Adrenal gland (tissue), 12 donors: ENCODE measurements around the gene ZBED5. TPM values are rescaled to one million over a fixed set of nuclear protein-coding genes. Genes with fewer than 3 reads are reported as not detected.

Experiments used
- DNase-seq, 7 donors: peaks; one replicate each; pipeline ENCODE4 v3.0.0-alpha.2; 2019 to 2020
- H3K27ac ChIP-seq, 5 donors: fragments of 200-600 bp; sonication (generic) in 4 of 5; 1 replicate in 3 of 5; 2 replicates in 2 of 5; pipeline versions ENCODE4 v1.5.1 to v1.8.0; 2016 to 2020; ENCODE audit warnings: mild to moderate bottlenecking in 1 of 5
- H3K27me3 ChIP-seq: fragments of 200-600 bp; 2 replicates; pipeline ENCODE4 v1.8.0; 2021
- H3K36me3 ChIP-seq, 2 donors: fragments of 200-600 bp; replicated peaks in 1 of 2; 1 replicate in 1 of 2; 2 replicates in 1 of 2; pipeline versions ENCODE4 v1.5.1 to v1.8.0; 2018 to 2022
- H3K4me1 ChIP-seq, 2 donors: fragments of 200-600 bp; replicated peaks in 1 of 2; 1 replicate in 1 of 2; 2 replicates in 1 of 2; pipeline versions ENCODE4 v1.5.1 to v1.8.0; 2018 to 2021
- H3K4me3 ChIP-seq, 4 donors: fragments of 200-600 bp; sonication (generic) in 3 of 4; one replicate each; pipeline ENCODE4 v1.5.1; 2016 to 2018
- H3K9me3 ChIP-seq, 3 donors: fragments of 200-600 bp; sonication (generic) in 1 of 3; replicated peaks in 1 of 3; 1 replicate in 2 of 3; 2 replicates in 1 of 3; pipeline versions ENCODE4 v1.5.1 to v1.8.0; 2016 to 2021
- POLR2A ChIP-seq, 2 donors: fragments of 450-650 bp; IDR thresholded peaks; one replicate each; pipeline ENCODE4 v1.6.1; 2017; ENCODE audit warnings: antibody characterized with exemption in 2 of 2, mild to moderate bottlenecking in 2 of 2, moderate library complexity in 1 of 2
- WGBS, 4 donors: extraction: QIAGEN DNeasy Blood & Tissue Kit in 2 of 4; methylation state at CpG; one replicate each; pipeline versions ENCODE4 v1.1.5 to v1.1.7; 2013 to 2017; 5-methylcytosine and 5-hydroxymethylcytosine counted together
- intact Hi-C, 2 donors: fragments of 100-400 bp; cut with DNase I; formaldehyde crosslinking; loops; one replicate each; pipeline versions ENCODE4 v1.14.1 to v1.15.0; 2022 to 2023
- polyA plus RNA-seq, 3 donors: library from polyadenylated mRNA; stranded (reverse); fragments of 200-250 nt in 2 of 3; fragments of 350-450 nt in 1 of 3; fragmentation: Illumina TruSeq in 1 of 3; extraction: RNeasy Lipid Tissue Mini Kit (QIAGEN cat#74804) in 1 of 3; gene quantifications; one replicate each; pipeline ENCODE4 v1.2.3, GENCODE V29; 2013 to 2014
- total RNA-seq, 9 donors: library from RNA; depleted of rRNA in 4 of 9; stranded (reverse); fragments of >200 nt in 4 of 9; fragments of 120-200 nt in 1 of 9; fragmentation: NEBNext Ultra II Directional in 1 of 9; extraction: Animal tissue kit (Norgen Biotek cat#: 25700) in 1 of 9; gene quantifications; one replicate each; pipeline versions ENCODE4 v1.1.0 to v1.2.4, GENCODE V29; 2013 to 2023
- TF ChIP-seq, protein P1 (sequence below), 6 experiments: fragments of 450-650 bp in 4 of 6; fragments of 200-600 bp in 2 of 6; sonication (generic) in 1 of 6; IDR thresholded peaks; 1 replicate in 5 of 6; 2 replicates in 1 of 6; pipeline versions ENCODE4 v1.5.1 to v1.8.0; 2016 to 2021; ENCODE audit warnings: antibody characterized with exemption in 6 of 6, mild to moderate bottlenecking in 2 of 6, moderate library complexity in 1 of 6
- donor health status: healthy with polysubstance abuse.
- donor health status: Bipolar disorder and iron deficiency.
- donor health status: DM: yes; HTN: yes; CAD: no.
- donor health status: DM: no; HTN: no; CAD: no.
- donor health status: DM: no; HTN: no; CAD: no.
- donor health status: DM: yes; HTN: yes; CAD: no.

ZBED5 gene
- total and polyA plus RNA-seq, 12 donors = 12.3 to 53.3 (median 34.7) TPM

DNA sequence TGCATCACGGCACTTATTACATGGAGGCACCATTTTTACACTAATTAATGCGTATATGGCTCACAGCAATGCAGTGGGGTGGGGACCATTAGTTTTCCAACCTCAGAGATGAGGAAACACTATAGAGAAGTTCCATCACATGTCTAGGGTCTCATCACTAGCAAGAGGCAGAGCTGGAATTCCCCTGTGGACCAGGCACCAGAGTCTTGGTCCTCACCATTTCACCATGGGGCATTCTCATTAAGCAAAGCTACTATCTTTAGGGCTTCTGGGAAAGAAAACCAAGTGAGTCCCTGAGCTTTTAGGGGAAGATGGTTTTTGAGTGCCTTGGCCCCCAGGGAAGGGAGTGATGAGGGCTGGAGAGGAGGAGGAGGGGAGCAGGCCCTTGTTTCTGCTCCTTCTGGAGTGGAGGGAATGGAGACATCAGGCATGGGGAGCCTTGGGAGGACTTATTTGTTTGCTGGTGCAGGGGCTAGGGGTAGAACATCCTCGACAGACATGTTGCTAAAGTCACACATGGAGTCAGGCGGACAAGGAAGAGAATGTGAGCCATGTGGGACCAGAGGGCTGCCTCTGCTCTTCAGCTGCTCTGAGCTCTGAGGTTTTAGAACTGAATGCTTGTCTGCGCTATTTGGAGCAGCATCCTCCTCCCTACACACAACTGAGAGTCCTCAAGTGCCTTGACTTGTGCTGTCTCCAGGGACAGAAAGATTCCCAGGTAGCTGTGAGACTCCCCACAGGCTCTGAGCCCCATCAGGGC is 40.3 kb upstream of the ZBED5 start:
- TF ChIP-seq, protein P1, sequence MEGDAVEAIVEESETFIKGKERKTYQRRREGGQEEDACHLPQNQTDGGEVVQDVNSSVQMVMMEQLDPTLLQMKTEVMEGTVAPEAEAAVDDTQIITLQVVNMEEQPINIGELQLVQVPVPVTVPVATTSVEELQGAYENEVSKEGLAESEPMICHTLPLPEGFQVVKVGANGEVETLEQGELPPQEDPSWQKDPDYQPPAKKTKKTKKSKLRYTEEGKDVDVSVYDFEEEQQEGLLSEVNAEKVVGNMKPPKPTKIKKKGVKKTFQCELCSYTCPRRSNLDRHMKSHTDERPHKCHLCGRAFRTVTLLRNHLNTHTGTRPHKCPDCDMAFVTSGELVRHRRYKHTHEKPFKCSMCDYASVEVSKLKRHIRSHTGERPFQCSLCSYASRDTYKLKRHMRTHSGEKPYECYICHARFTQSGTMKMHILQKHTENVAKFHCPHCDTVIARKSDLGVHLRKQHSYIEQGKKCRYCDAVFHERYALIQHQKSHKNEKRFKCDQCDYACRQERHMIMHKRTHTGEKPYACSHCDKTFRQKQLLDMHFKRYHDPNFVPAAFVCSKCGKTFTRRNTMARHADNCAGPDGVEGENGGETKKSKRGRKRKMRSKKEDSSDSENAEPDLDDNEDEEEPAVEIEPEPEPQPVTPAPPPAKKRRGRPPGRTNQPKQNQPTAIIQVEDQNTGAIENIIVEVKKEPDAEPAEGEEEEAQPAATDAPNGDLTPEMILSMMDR (IDR thresholded peaks at IDR 0.05) = no peak
- TF ChIP-seq POLR2A (IDR thresholded peaks at IDR 0.05) = no peak
- 93 to 100% (median 95%) methylated on average over 5 of the region's 5 CpGs for WGBS, 4 donors
- intact Hi-C loops = no loop called here
- H3K9me3 ChIP-seq = no peaks in the 10 kb centered on the region
- H3K4me3 ChIP-seq = no peak overlapping the region
- no peaks in the 10 kb centered on the region for H3K27me3 ChIP-seq
- H3K4me1 ChIP-seq = peaks cover 0 to 14% of the 10 kb centered on the region in 2 donors
- no peak overlapping the region for H3K27ac ChIP-seq
- DNase-seq = no peak
- H3K36me3 ChIP-seq = no peaks in the 10 kb centered on the region

DNA sequence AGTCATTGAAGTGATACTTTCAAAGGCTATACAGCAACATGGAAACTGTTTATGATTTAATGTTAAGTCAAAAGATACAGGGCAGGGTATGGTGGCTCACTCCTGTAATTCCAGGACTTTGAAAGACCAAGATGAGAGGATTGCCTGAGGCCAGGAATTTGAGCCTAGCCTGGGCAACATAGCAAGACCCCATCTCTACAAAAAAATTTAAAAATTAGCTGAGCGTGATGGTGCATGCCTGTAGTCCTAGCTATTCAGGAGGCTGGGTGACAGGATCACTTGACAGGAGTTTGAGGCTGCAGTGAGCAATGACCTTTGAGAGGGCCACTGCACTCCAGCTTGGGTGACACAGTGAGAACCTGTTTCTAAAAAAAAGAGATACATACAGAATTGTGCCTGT is 39.3 kb upstream of the ZBED5 start:
- Histone ChIP-seq H3K27ac (no peak overlapping the region), H3K4me3 (no peak overlapping the region), H3K27me3 (no peaks in the 10 kb centered on the region), H3K4me1 (peaks cover 0 to 14% of the 10 kb centered on the region in 2 donors), H3K36me3 (no peaks in the 10 kb centered on the region), H3K9me3 (no peaks in the 10 kb centered on the region)
- DNase-seq = no peak
- TF ChIP-seq, protein P1 (IDR thresholded peaks at IDR 0.05) = no peak
- no peak for TF ChIP-seq POLR2A (IDR thresholded peaks at IDR 0.05)
- intact Hi-C loops = no loop called here
- WGBS, 4 donors = 86 to 98% (median 95%) methylated on average over 1 of the region's 1 CpG

DNA sequence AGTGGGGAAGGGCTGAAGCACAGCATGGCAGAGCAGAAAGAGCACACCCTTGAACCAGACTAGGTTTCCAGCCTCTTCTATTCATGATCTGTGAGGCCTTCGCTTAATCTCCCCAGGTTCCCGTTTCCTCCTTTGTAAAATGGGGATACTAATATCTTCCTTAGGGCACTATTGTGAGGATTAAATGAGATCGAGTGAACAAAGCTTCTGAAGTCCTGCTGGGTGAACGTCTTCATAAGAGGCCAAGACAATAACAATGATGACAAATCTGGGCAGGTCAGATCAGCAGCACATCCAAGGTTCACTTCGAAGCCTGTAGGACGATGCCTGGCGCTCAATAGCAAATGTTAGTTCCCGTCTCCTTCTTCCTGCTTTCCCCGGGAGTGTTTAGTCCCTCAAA is 38.6 kb upstream of the ZBED5 start:
- 85 to 91% (median 88%) methylated on average over 9 of the region's 9 CpGs for WGBS, 4 donors
- Histone ChIP-seq H3K27ac (no peak overlapping the region), H3K36me3 (no peaks in the 10 kb centered on the region), H3K4me3 (no peak overlapping the region), H3K4me1 (peaks cover 0 to 14% of the 10 kb centered on the region in 2 donors), H3K9me3 (no peaks in the 10 kb centered on the region), H3K27me3 (no peaks in the 10 kb centered on the region)
- no peak for DNase-seq
- TF ChIP-seq, protein P1 (IDR thresholded peaks at IDR 0.05) = no peak
- TF ChIP-seq POLR2A (IDR thresholded peaks at IDR 0.05) = no peak
- intact Hi-C loops = no loop called here

DNA sequence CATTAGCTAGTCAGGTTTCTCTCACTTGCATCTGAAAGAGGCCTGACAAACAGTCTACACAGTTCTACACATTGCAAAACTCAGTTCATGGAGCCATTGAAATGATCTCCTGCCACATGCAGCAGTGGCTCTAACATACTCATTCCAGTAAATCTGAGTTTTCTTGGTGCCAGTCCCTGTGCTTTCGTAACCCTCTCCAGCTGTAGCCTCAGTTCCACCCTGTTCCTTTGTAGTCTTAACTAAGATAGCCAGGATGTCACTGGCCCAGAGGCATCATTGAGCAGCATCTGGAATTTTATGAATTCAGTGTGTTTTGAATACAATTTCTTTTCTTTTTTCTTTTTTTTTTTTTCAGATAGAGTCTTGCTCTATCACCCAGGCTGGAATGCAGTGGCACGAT is 37.4 kb upstream of the ZBED5 start:
- no peak overlapping the region for H3K4me3 ChIP-seq

More for the DNA sequence above, 37.4 kb upstream of the ZBED5 start:
- WGBS, 4 donors = 88 to 99% (median 96%) methylated on average over 2 of the region's 2 CpGs
- no peaks in the 10 kb centered on the region for H3K9me3 ChIP-seq
- no peak for DNase-seq
- no peaks in the 10 kb centered on the region for H3K27me3 ChIP-seq
- no peaks in the 10 kb centered on the region for H3K36me3 ChIP-seq
- H3K4me1 ChIP-seq = peaks cover 0 to 8% of the 10 kb centered on the region in 2 donors
- intact Hi-C loops = no loop called here
- no peak for TF ChIP-seq POLR2A (IDR thresholded peaks at IDR 0.05)
- TF ChIP-seq, protein P1 (IDR thresholded peaks at IDR 0.05) = no peak
- no peak overlapping the region for H3K27ac ChIP-seq
